Keratinocyte (primary cell): Measurements from ENCODE around the gene CACNA1H. TPM values are rescaled to one million over a fixed set of nuclear protein-coding genes. Genes with fewer than 3 reads are reported as not detected.

Source experiments
- DNase-seq: peaks from one replicate; pipeline ENCODE4 v3.0.0-alpha.2; 2011; ENCODE audit warnings: low read depth, missing footprints, low spot score
- FAIRE-seq: peaks from 2 replicates; lab custom pipeline; 2011; peaks lifted over from hg19 to GRCh38; lab: Jason Lieb, UNC
- H2AFZ ChIP-seq: 2 replicates; pipeline ENCODE4 v1.6.0; 2012; ENCODE audit warnings: low read length, control low read depth, inconsistent platforms; ENCODE audit not compliant: control insufficient read depth
- H3K27ac ChIP-seq: 2 replicates; pipeline ENCODE4 v1.5.1; 2011; ENCODE audit warnings: low read length; ENCODE audit not compliant: control insufficient read depth, insufficient read depth
- H3K27me3 ChIP-seq: 3 replicates; pipeline ENCODE4 v1.6.0; 2011; ENCODE audit warnings: low read length; ENCODE audit not compliant: control insufficient read depth, insufficient read depth; ENCODE audit errors: extremely low read depth
- H3K36me3 ChIP-seq, 2 experiments: 2 replicates in 1 of 2; 3 replicates in 1 of 2; pipeline ENCODE4 v1.5.1; 2011; ENCODE audit warnings: low read length in 2 of 2, mild to moderate bottlenecking in 1 of 2; ENCODE audit not compliant: control insufficient read depth in 2 of 2, insufficient read depth in 2 of 2; ENCODE audit errors: extremely low read depth in 1 of 2
- H3K4me1 ChIP-seq: 3 replicates; pipeline ENCODE4 v1.5.1; 2011; ENCODE audit warnings: low read length; ENCODE audit not compliant: control insufficient read depth, insufficient read depth; ENCODE audit errors: extremely low read depth
- H3K4me2 ChIP-seq: 3 replicates; pipeline ENCODE4 v1.6.0; 2011; ENCODE audit warnings: low read depth, low read length; ENCODE audit not compliant: control insufficient read depth, insufficient read depth; ENCODE audit errors: extremely low read depth
- H3K4me3 ChIP-seq, 3 experiments: fragments of 200-600 bp in 1 of 3; sonication (generic) in 1 of 3; 2 replicates in 2 of 3; 3 replicates in 1 of 3; pipeline ENCODE4 v1.5.1; 2011 to 2016; ENCODE audit warnings: low read length in 3 of 3, mild to moderate bottlenecking in 3 of 3, control low read depth in 2 of 3, inconsistent platforms in 1 of 3, low read depth in 1 of 3, mixed read lengths in 1 of 3, mixed run types in 1 of 3, moderate library complexity in 1 of 3; ENCODE audit not compliant: control insufficient read depth in 2 of 3, insufficient read depth in 2 of 3; ENCODE audit errors: extremely low read depth in 1 of 3
- H3K79me2 ChIP-seq: 2 replicates; pipeline ENCODE4 v1.6.0; 2012; ENCODE audit warnings: low read length; ENCODE audit not compliant: control insufficient read depth, insufficient read depth
- H3K9ac ChIP-seq: 3 replicates; pipeline ENCODE4 v1.6.0; 2011; ENCODE audit warnings: low read length; ENCODE audit not compliant: control insufficient read depth, insufficient read depth; ENCODE audit errors: extremely low read depth
- H3K9me1 ChIP-seq: 3 replicates; pipeline ENCODE4 v1.6.0; 2011; ENCODE audit warnings: low read length; ENCODE audit not compliant: control insufficient read depth, insufficient read depth; ENCODE audit errors: extremely low read depth
- H3K9me3 ChIP-seq: 2 replicates; pipeline ENCODE4 v1.5.1; 2012; ENCODE audit warnings: low read depth, low read length; ENCODE audit not compliant: control insufficient read depth
- H4K20me1 ChIP-seq: 3 replicates; pipeline ENCODE4 v1.6.0; 2011; ENCODE audit warnings: low read length; ENCODE audit not compliant: control insufficient read depth, insufficient read depth; ENCODE audit errors: extremely low read depth
- CTCF ChIP-seq, 3 experiments: IDR thresholded peaks in 1 of 3; conservative IDR thresholded peaks in 1 of 3; optimal IDR thresholded peaks in 1 of 3; 2 replicates in 2 of 3; 3 replicates in 1 of 3; pipeline versions ENCODE3 to v1.5.1; 2011; ENCODE audit warnings: low read length in 3 of 3, mild to moderate bottlenecking in 3 of 3, moderate library complexity in 2 of 3, control low read depth in 1 of 3, inconsistent platforms in 1 of 3; ENCODE audit not compliant: insufficient read depth in 2 of 3; ENCODE audit errors: extremely low read depth in 1 of 3
- EZH2 ChIP-seq: IDR thresholded peaks from one replicate; pipeline ENCODE4 v1.6.1; 2012; ENCODE audit warnings: inconsistent platforms, mild to moderate bottlenecking, low read length, moderate library complexity
- dilution Hi-C: fragments of 300-500 bp; cut with MboI; formaldehyde crosslinking; loops from one replicate; pipeline ENCODE4 v1.7.0; 2020; ENCODE audit warnings: low sequenced_read_pairs; ENCODE audit not compliant: extremely low pct_ligation_motif_present
- polyA plus RNA-seq, 5 experiments: library from polyadenylated mRNA; depleted of rRNA in 3 of 5; stranded (reverse) in 3 of 5; stranded (forward) in 1 of 5; unstranded in 1 of 5; fragments of >200 nt; gene quantifications; 1 replicate in 1 of 5; 2 replicates in 3 of 5; 3 replicates in 1 of 5; pipeline versions ENCODE4 v1.2.1 to v1.2.3, GENCODE V29; 2011 to 2012; ENCODE audit warnings: missing spikeins in 2 of 5, low read depth in 1 of 5, low replicate concordance in 1 of 5

Gene CACNA1H
- polyA plus RNA-seq, 1 donor (not counting 4 experiments of a cell fraction or from before 2014, with no cell fraction given): not detected

- no peaks in the 10 kb centered on the region for H3K9me3 ChIP-seq
- H3K36me3 ChIP-seq: no peaks in the 10 kb centered on the region
- DNase-seq (no peak), FAIRE-seq (no peak)
- H3K4me3 ChIP-seq: no peak overlapping the region
- H4K20me1 ChIP-seq: no peaks in the 10 kb centered on the region
- H3K27me3 ChIP-seq: no peaks in the 10 kb centered on the region
- H3K79me2 ChIP-seq: no peaks in the 10 kb centered on the region
- dilution Hi-C loops: no loop called here
- H3K9me1 ChIP-seq: no peaks in the 10 kb centered on the region
- TF ChIP-seq EZH2 (no peak), CTCF (optimal IDR thresholded peaks at IDR 0.05 in 1 of 3, IDR thresholded peaks at IDR 0.05 in 1 of 3, conservative IDR thresholded peaks at IDR 0.05 in 1 of 3; ENCODE audit: extremely low read depth in 1 of 3, insufficient read depth in 2 of 3, low read length in 3 of 3) (no peak)
- no peak overlapping the region for H3K27ac ChIP-seq
- no peaks in the 10 kb centered on the region for H3K4me1 ChIP-seq
- no peak overlapping the region for H3K4me2 ChIP-seq
- H3K9ac ChIP-seq: no peak overlapping the region
- no peak overlapping the region for H2AFZ ChIP-seq
These were observed 15.3 kb upstream of the CACNA1H start for GRCh38 chr16:1137604-1138003.

- no peaks in the 10 kb centered on the region for H3K27me3 ChIP-seq
- H3K4me2 ChIP-seq: no peak overlapping the region
- H3K9me1 ChIP-seq: no peaks in the 10 kb centered on the region
- DNase-seq (no peak), FAIRE-seq (no peak)
- no peaks in the 10 kb centered on the region for H4K20me1 ChIP-seq
- no peak overlapping the region for H3K9ac ChIP-seq
- H3K4me1 ChIP-seq: no peaks in the 10 kb centered on the region
- no peaks in the 10 kb centered on the region for H3K79me2 ChIP-seq
- H2AFZ ChIP-seq: no peak overlapping the region
- TF ChIP-seq CTCF (optimal IDR thresholded peaks at IDR 0.05 in 1 of 3, IDR thresholded peaks at IDR 0.05 in 1 of 3, conservative IDR thresholded peaks at IDR 0.05 in 1 of 3; ENCODE audit: extremely low read depth in 1 of 3, insufficient read depth in 2 of 3, low read length in 3 of 3): no peak
- no peak for TF ChIP-seq EZH2
- H3K36me3 ChIP-seq: no peaks in the 10 kb centered on the region
- dilution Hi-C loops: no loop called here
- H3K9me3 ChIP-seq: no peaks in the 10 kb centered on the region
- no peak overlapping the region for H3K27ac ChIP-seq
- no peak overlapping the region for H3K4me3 ChIP-seq
These were observed 12.2 kb upstream of the CACNA1H start for GRCh38 chr16:1140582-1141162.
